Mesendoderm (in vitro differentiated cells): ENCODE measurements around the gene WDTC1. TPM values are rescaled to one million over a fixed set of nuclear protein-coding genes. Genes with fewer than 3 reads are reported as not detected.
A peak's percentile ranks its signal among the peaks of the same experiment; 100 is the strongest.

Source experiments
- DNase-seq: peaks from one replicate; pipeline ENCODE4 v3.0.0; 2013
- H2AK5ac ChIP-seq: 2 replicates; pipeline ENCODE4 v1.6.1; 2013; ENCODE audit warnings: low read length, inconsistent platforms
- H2BK120ac ChIP-seq: 2 replicates; pipeline ENCODE4 v1.6.1; 2013; ENCODE audit warnings: low read depth, mild to moderate bottlenecking, low read length, moderate library complexity, mixed read lengths
- H2BK15ac ChIP-seq: replicated peaks from 2 replicates; pipeline ENCODE4 v1.6.1; 2013; ENCODE audit warnings: low read depth, mild to moderate bottlenecking, moderate library complexity
- H2BK5ac ChIP-seq: 2 replicates; pipeline ENCODE4 v1.6.1; 2013; ENCODE audit warnings: low read length, inconsistent platforms
- H3K18ac ChIP-seq: 2 replicates; pipeline ENCODE4 v1.6.1; 2013; ENCODE audit warnings: mild to moderate bottlenecking, low read length, mixed read lengths
- H3K23ac ChIP-seq: one replicate; pipeline ENCODE4 v1.6.1; 2013; ENCODE audit warnings: low read length
- H3K27ac ChIP-seq: 2 replicates; pipeline ENCODE4 v1.5.1; 2013; ENCODE audit warnings: low read depth, mild to moderate bottlenecking, inconsistent platforms, low read length, moderate library complexity
- H3K27me3 ChIP-seq: 2 replicates; pipeline ENCODE4 v1.6.1; 2013; ENCODE audit warnings: low read length, control low read depth, mild to moderate bottlenecking, inconsistent platforms; ENCODE audit not compliant: insufficient read depth, poor library complexity
- H3K36me3 ChIP-seq: 2 replicates; pipeline ENCODE4 v1.6.1; 2013; ENCODE audit warnings: low read length, inconsistent platforms; ENCODE audit not compliant: control insufficient read depth, insufficient read depth
- H3K4ac ChIP-seq: one replicate; pipeline ENCODE4 v1.6.1; 2013; ENCODE audit warnings: low read depth, mild to moderate bottlenecking, low read length, moderate library complexity
- H3K4me1 ChIP-seq: 2 replicates; pipeline ENCODE4 v1.6.1; 2013; ENCODE audit warnings: low read depth, low read length, inconsistent platforms; ENCODE audit not compliant: control insufficient read depth
- H3K4me2 ChIP-seq: 2 replicates; pipeline ENCODE4 v1.6.1; 2013; ENCODE audit warnings: low read length
- H3K4me3 ChIP-seq: 2 replicates; pipeline ENCODE4 v1.5.1; 2013; ENCODE audit warnings: mild to moderate bottlenecking, low read length
- H3K56ac ChIP-seq: one replicate; pipeline ENCODE4 v1.6.1; 2013; ENCODE audit warnings: low read length
- H3K79me1 ChIP-seq: 2 replicates; pipeline ENCODE4 v1.6.1; 2013; ENCODE audit warnings: low read length, inconsistent platforms
- H3K79me2 ChIP-seq: 2 replicates; pipeline ENCODE4 v1.6.1; 2013; ENCODE audit warnings: mild to moderate bottlenecking, low read length; ENCODE audit not compliant: control insufficient read depth, insufficient read depth
- H3K9ac ChIP-seq: 2 replicates; pipeline ENCODE4 v1.6.1; 2013; ENCODE audit warnings: low read length, inconsistent platforms
- H4K5ac ChIP-seq: one replicate; pipeline ENCODE4 v1.6.1; 2013; ENCODE audit warnings: low read length
- H4K8ac ChIP-seq: one replicate; pipeline ENCODE4 v1.6.1; 2013; ENCODE audit warnings: low read depth, mild to moderate bottlenecking, control low read depth, low read length, moderate library complexity
- WGBS: extraction: QIAGEN DNeasy Blood & Tissue Kit; methylation state at CpG from one replicate; pipeline ENCODE4 v1.1.7; 2013; ENCODE audit warnings: low lambda C conversion rate, missing lambda C conversion rate; ENCODE audit not compliant: insufficient coverage; ENCODE audit errors: extremely low coverage; 5-methylcytosine and 5-hydroxymethylcytosine counted together
- small RNA-seq: library from polyadenylated mRNA; stranded (forward); fragments of <200 nt; extraction: miRNeasy Mini kit (QIAGEN cat#:217004); gene quantifications from one replicate; pipeline ENCODE3, GENCODE V24; 2013; ENCODE audit not compliant: insufficient read depth

Gene WDTC1

DNA sequence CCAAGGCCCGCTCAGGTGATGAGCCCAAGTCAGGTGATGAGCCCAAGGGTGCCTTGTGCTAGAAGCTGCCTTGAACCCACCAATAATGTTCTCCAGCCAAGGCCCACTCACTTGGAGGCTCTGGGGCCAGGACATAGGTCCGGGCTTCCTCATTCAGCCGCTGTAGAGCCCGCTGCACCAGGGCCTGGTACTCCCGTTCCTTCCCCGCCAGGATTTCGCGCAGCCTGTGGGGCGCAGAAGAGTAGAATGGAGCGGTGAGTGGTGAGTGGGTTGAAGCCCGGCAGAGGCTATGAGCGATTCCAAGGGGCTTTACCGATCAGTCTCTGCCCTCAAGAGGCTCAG lies 121.8 kb downstream of the WDTC1 start:
- Histone ChIP-seq H3K18ac (no peak overlapping the region), H3K56ac (no peak overlapping the region), H2BK5ac (no peak overlapping the region), H3K4me3 (no peak overlapping the region), H3K9ac (no peak overlapping the region), H4K8ac (no peak overlapping the region), H3K36me3 (no peaks in the 10 kb centered on the region), H3K27me3 (no peaks in the 10 kb centered on the region), H3K27ac (no peak overlapping the region), H3K4me2 (no peak overlapping the region), H2BK15ac (no peak overlapping the region), H3K79me1 (no peaks in the 10 kb centered on the region), H3K4ac (no peak overlapping the region), H2BK120ac (no peak overlapping the region), H3K79me2 (no peaks in the 10 kb centered on the region), H3K4me1 (peaks cover 6% of the 10 kb centered on the region), H3K23ac (no peak overlapping the region), H2AK5ac (no peak overlapping the region), H4K5ac (no peak overlapping the region)
- no peak for DNase-seq
- no CpG with 5 or more reads among the region's 13 CpGs for WGBS

DNA sequence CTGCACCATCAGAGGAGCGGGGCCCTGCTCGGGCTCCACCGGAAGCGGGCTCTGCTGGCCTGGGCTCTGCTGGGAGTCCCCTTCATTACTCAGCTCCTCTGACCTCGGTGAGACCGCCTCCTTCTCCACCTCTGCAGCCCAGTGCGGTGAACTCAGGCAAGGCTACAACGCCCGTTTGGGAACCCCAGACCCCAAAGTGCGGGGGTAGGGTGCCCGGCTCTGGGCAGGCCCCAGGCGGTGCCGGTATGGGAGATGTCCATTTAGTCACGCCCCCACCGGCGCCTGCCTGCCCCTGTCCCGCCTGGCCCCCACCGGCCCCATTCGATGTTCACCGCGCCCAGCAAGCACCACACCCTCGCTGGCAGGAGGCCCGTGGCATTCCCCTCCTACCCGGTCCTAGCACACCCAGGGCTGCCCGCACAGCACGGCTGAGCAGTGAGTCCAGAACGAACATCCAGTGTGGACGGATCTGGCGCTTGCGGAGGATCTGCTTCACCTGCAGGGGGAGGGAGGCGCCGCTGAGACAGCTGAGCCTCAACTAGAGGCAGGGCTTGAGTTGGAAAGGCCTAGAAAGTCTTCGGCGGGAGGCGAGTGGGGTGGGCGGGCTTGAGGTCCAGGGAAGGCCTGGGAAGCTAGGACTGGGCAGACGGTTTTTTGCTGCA lies 122.3 kb downstream of the WDTC1 start:
- H2BK15ac ChIP-seq = no peak overlapping the region
- peaks cover 6% of the 10 kb centered on the region for H3K4me1 ChIP-seq
- no CpG with 5 or more reads among the region's 37 CpGs for WGBS
- no peak overlapping the region for H2BK5ac ChIP-seq
- no peak overlapping the region for H3K9ac ChIP-seq
- no peaks in the 10 kb centered on the region for H3K79me2 ChIP-seq
- no peaks in the 10 kb centered on the region for H3K27me3 ChIP-seq
- H3K27ac ChIP-seq = no peak overlapping the region
- no peak overlapping the region for H3K18ac ChIP-seq
- no peak overlapping the region for H3K4me3 ChIP-seq
- no peak overlapping the region for H2BK120ac ChIP-seq
- H3K36me3 ChIP-seq = no peaks in the 10 kb centered on the region
- H3K79me1 ChIP-seq = no peaks in the 10 kb centered on the region
- H3K4me2 ChIP-seq = no peak overlapping the region
- H3K4ac ChIP-seq = no peak overlapping the region
- no peak overlapping the region for H2AK5ac ChIP-seq
- peak; percentile 43 for DNase-seq
- no peak overlapping the region for H4K8ac ChIP-seq
- H4K5ac ChIP-seq = no peak overlapping the region
- no peak overlapping the region for H3K23ac ChIP-seq
- no peak overlapping the region for H3K56ac ChIP-seq

DNA sequence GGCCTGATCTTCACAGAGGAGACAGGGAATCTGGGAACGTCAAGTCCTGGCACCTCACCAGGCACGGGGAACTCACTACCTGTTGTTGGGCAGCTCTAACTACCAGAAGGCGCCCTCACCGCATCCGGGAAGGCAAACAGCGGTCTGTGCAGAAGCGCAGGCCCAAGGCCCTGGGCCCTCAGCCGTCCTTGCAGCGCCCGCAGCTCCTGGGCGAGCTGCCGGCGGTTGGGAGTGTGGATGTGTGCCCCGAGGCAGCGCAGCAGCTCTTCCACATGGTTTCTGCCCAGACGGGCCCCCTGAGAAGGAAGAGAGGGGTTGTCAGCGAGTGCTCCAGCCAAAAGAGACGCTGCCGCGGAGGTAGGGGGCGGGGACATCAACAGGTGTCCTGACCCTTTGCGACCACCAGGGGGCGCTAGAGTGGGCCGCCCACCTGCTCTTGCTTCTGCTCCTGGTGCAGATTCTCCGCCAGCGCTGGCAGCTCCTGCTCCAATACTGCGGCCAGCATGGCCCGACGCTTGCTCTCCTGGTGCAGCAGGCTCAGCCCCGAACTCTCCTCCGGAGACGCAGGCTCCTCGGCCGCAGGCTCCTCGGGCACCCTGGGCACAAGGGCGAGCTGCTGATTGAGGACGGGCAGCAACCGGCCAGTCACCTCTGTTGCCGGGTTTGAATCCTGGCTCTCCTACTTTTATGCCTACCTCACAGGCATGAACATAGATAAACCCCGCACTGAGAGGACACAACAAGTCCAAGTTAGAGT lies 123.0 kb downstream of the WDTC1 start:
- H3K36me3 ChIP-seq = no peaks in the 10 kb centered on the region

More for the DNA sequence above, 123.0 kb downstream of the WDTC1 start:
- Histone ChIP-seq H3K27ac (no peak overlapping the region), H2AK5ac (no peak overlapping the region), H3K23ac (no peak overlapping the region), H3K4me1 (peaks cover 6% of the 10 kb centered on the region), H3K4me3 (no peak overlapping the region), H3K18ac (no peak overlapping the region), H3K56ac (peak overlapping the region; percentile 71), H3K4ac (no peak overlapping the region), H3K27me3 (no peaks in the 10 kb centered on the region), H3K9ac (peak overlapping the region; percentile 52), H4K8ac (no peak overlapping the region), H2BK120ac (no peak overlapping the region), H2BK5ac (no peak overlapping the region), H3K79me1 (no peaks in the 10 kb centered on the region), H2BK15ac (no peak overlapping the region), H3K4me2 (peak overlapping the region; percentile 6), H4K5ac (no peak overlapping the region), H3K79me2 (no peaks in the 10 kb centered on the region)
- peak; percentile 85 for DNase-seq
- WGBS = no CpG with 5 or more reads among the region's 40 CpGs

Small RNAs within 50 kb of the gene (small RNA-seq; reads per million reads assigned to genes)
- not detected for gene RF00019
- not detected for gene RNU6-48P
- not detected for gene SNRPEP7
